Measurements from ENCODE around the gene INAFM1.
A peak's percentile ranks its signal among the peaks of the same experiment; 100 is the strongest.

DNA sequence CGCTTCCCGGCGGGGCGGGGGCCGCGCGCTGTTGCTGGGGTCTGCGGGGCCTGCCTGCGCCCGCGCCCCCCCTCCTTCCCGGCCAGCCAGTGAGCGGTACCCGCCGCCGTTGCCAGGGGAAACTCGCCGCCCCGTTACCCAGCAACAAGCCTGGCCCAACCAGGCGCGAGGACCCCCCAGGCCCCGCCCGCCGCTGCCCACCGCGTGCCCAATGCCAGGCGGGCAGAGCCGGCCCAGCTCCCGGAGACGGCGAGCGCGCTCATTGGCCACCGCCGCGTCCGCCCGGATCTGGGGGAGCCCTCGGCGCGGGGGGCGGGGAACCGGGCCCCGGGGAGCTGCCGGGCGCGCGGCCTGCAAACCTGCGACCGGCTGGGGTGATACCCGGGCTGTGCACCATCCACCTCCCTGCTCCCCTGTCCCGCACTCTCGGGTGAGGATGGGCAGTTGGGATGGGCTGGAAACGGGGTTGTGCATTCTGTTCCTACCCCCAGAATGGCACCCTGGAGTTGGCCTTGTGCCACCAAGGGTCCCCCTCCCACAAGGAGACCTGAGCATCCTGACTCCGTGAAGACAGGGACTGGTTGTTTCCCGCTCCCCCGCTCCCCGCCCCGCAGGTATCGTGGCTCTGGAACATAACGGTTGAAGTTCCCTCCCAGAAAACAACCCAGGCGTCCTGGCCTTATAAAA lies 34.9 kb upstream of the INAFM1 start:
- no peak for TF ChIP-seq TCF12 (IDR thresholded peaks at IDR 0.05; ENCODE audit: low read depth)
- TF ChIP-seq RAD21 (IDR thresholded peaks at IDR 0.05; ENCODE audit: low read depth) = no peak
- no peak for TF ChIP-seq REST (IDR thresholded peaks at IDR 0.05; ENCODE audit: low read depth)
- no peak for TF ChIP-seq EP300 (IDR thresholded peaks at IDR 0.05; ENCODE audit: borderline replicate concordance)
- no peak for TF ChIP-seq USF1 (IDR thresholded peaks at IDR 0.05)
- no peak; the same call in 1 of the 2 replicates for TF ChIP-seq NFIC (IDR thresholded peaks at IDR 0.05)
- TF ChIP-seq, protein P1, sequence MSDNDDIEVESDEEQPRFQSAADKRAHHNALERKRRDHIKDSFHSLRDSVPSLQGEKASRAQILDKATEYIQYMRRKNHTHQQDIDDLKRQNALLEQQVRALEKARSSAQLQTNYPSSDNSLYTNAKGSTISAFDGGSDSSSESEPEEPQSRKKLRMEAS (IDR thresholded peaks at IDR 0.05) = peak; percentile 45; the same call in 1 of the 2 replicates
- no peak for TF ChIP-seq TEAD4 (IDR thresholded peaks at IDR 0.05)
- no peak for TF ChIP-seq EGR1 (IDR thresholded peaks at IDR 0.05)

Measured in Ishikawa (cell line).